IMR-90 (cell line): ENCODE data around the gene AP1S1. TPM values are rescaled to one million over a fixed set of nuclear protein-coding genes. Genes with fewer than 3 reads are reported as not detected.

Experiments used
- microRNA-seq, 2 experiments: library from miRNA; stranded (forward) in 1 of 2; unstranded in 1 of 2; fragments of 10-50 nt in 1 of 2; fragments of <30 nt in 1 of 2; gene quantifications in 1 of 2; microRNA quantifications in 1 of 2; one replicate each; pipeline versions ENCODE3 to v1.1.0; 2013 to 2020; ENCODE audit not compliant: insufficient read depth in 1 of 2, insufficient read length in 1 of 2, unreplicated experiment in 1 of 2
- polyA plus RNA-seq, 3 experiments: library from polyadenylated mRNA; depleted of rRNA; stranded (reverse); fragments of >200 nt; gene quantifications; 2 replicates each; pipeline ENCODE4 v1.2.3, GENCODE V29; 2012; ENCODE audit warnings: low replicate concordance in 1 of 3
- small RNA-seq, 5 experiments: library from RNA; depleted of rRNA; stranded (forward); fragments of <200 nt; gene quantifications; one replicate each; pipeline ENCODE3, GENCODE V24; 2012
- total RNA-seq: library from RNA; depleted of rRNA; stranded (reverse); fragments of >200 nt; gene quantifications from 2 replicates; pipeline ENCODE4 v1.2.3, GENCODE V29; 2012; rRNA removed

The AP1S1 gene
- total and polyA plus RNA-seq, 2 of the 4 experiments (the other 2 are of a cell fraction), result 187 to 295 TPM

Small RNA genes within 50 kb of the gene (microRNA-seq; reads per million reads assigned to microRNA genes)
- 0 to 1.0 reads per million in 2 experiments for gene MIR4653

Small RNA genes within 50 kb of the gene (small RNA-seq; reads per million reads assigned to genes)
- 0 to 0.65 (median 0) reads per million in 5 experiments for gene MIR4653

Other genes with a start within 250 kb of the AP1S1 start
- not detected in 2 replicates for gene MUC3A, start 204.9 kb upstream of the AP1S1 start, total RNA-seq
- gene MUC3A, start 204.9 kb upstream of the AP1S1 start, polyA plus RNA-seq (2012; rRNA removed), result 0.05 TPM in 1 of 2 replicates, not detected in the other
- gene MUC12, start 184.9 kb upstream of the AP1S1 start, total RNA-seq, result not detected in 2 replicates
- 4.0 and 4.1 TPM in 2 replicates for gene MUC12, start 184.9 kb upstream of the AP1S1 start, polyA plus RNA-seq (2012; rRNA removed)
- not detected in 2 replicates for gene MUC17, start 134.4 kb upstream of the AP1S1 start, total RNA-seq
- under 0.01 TPM in 1 of 2 replicates, not detected in the other for gene MUC17, start 134.4 kb upstream of the AP1S1 start, polyA plus RNA-seq (2012; rRNA removed)
- 3.9 and 4.4 TPM in 2 replicates for gene TRIM56, start 69.0 kb upstream of the AP1S1 start, total RNA-seq
- gene TRIM56, start 69.0 kb upstream of the AP1S1 start, polyA plus RNA-seq (2012; rRNA removed), result 4.7 and 5.9 TPM in 2 replicates
- 1,441 and 1,485 TPM in 2 replicates for gene SERPINE1, start 27.4 kb upstream of the AP1S1 start, total RNA-seq
- 2,783 and 2,870 TPM in 2 replicates for gene SERPINE1, start 27.4 kb upstream of the AP1S1 start, polyA plus RNA-seq (2012; rRNA removed)
- 0.18 and 0.28 TPM in 2 replicates for gene VGF, start 11.1 kb downstream of the AP1S1 start, total RNA-seq
- gene VGF, start 11.1 kb downstream of the AP1S1 start, polyA plus RNA-seq (2012; rRNA removed), result 0.50 and 0.59 TPM in 2 replicates
- gene NAT16, start 25.8 kb downstream of the AP1S1 start, total RNA-seq, result not detected in 2 replicates
- 0.03 and 0.05 TPM in 2 replicates for gene NAT16, start 25.8 kb downstream of the AP1S1 start, polyA plus RNA-seq (2012; rRNA removed)
- not detected in 2 replicates for gene MOGAT3, start 46.6 kb downstream of the AP1S1 start, total RNA-seq
- gene MOGAT3, start 46.6 kb downstream of the AP1S1 start, polyA plus RNA-seq (2012; rRNA removed), result not detected in 2 replicates
- 21.7 and 24.4 TPM in 2 replicates for gene PLOD3, start 63.1 kb downstream of the AP1S1 start, total RNA-seq
- 159 and 167 TPM in 2 replicates for gene PLOD3, start 63.1 kb downstream of the AP1S1 start, polyA plus RNA-seq (2012; rRNA removed)
- 31.7 and 34.4 TPM in 2 replicates for gene ZNHIT1, start 63.7 kb downstream of the AP1S1 start, total RNA-seq
- gene ZNHIT1, start 63.7 kb downstream of the AP1S1 start, polyA plus RNA-seq (2012; rRNA removed), result 47.1 and 62.9 TPM in 2 replicates
- 0.56 and 0.72 TPM in 2 replicates for gene CLDN15, start 83.3 kb downstream of the AP1S1 start, total RNA-seq
- gene CLDN15, start 83.3 kb downstream of the AP1S1 start, polyA plus RNA-seq (2012; rRNA removed), result 5.4 and 6.7 TPM in 2 replicates
- gene FIS1, start 90.6 kb downstream of the AP1S1 start, total RNA-seq, result 241 and 293 TPM in 2 replicates
- gene FIS1, start 90.6 kb downstream of the AP1S1 start, polyA plus RNA-seq (2012; rRNA removed), result 470 and 489 TPM in 2 replicates
- gene IFT22, start 167.3 kb downstream of the AP1S1 start, total RNA-seq, result 23.1 and 34.1 TPM in 2 replicates
- 27.3 and 29.3 TPM in 2 replicates for gene IFT22, start 167.3 kb downstream of the AP1S1 start, polyA plus RNA-seq (2012; rRNA removed)
- not detected in 2 replicates for gene COL26A1, start 208.4 kb downstream of the AP1S1 start, total RNA-seq
- gene COL26A1, start 208.4 kb downstream of the AP1S1 start, polyA plus RNA-seq (2012; rRNA removed), result not detected in 2 replicates